ENCODE measurements around the gene EXOSC1.
A peak's percentile ranks its signal among the peaks of the same experiment; 100 is the strongest.
"Not testable (repeated sequence)": the region's sequence is repeated elsewhere in the genome, so short reads cannot be mapped to it uniquely, and the experiment has no call there.

EXOSC1 gene

GRCh38 chr10:97456686-97457065, 10.9 kb upstream of the EXOSC1 start:
- DNase-seq = no peak

DNA sequence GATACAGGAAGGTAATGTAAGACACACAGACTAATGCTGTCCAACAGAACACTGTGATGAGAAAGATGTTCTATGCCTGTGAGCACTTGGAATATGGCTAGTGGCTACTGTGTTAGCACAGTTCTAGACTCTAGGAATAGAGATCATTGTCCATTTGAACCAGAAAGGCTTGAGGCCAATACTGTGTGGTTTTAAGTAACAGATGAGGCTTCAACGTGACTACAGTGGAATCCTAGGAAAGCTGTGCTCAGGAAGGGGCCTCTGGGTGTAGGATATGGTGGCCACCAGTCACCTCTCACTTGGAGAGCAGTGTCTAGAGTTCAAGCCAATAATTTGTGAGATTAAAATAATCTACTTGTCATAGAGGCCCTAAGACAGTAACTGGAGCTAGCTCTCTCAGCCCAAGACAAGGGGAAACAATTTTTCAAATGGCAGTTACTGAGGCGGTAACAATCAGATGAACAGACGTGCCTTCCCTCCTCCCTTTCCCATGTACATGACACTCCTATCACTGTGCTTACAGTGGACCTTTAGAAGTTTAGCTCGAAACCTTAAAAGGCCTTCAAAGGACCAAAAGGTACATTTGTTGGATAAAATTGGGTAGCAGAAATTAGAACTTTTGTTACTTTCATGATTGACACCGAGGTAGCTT, 10.4 kb upstream of the EXOSC1 start:
- DNase-seq = no peak

DNA sequence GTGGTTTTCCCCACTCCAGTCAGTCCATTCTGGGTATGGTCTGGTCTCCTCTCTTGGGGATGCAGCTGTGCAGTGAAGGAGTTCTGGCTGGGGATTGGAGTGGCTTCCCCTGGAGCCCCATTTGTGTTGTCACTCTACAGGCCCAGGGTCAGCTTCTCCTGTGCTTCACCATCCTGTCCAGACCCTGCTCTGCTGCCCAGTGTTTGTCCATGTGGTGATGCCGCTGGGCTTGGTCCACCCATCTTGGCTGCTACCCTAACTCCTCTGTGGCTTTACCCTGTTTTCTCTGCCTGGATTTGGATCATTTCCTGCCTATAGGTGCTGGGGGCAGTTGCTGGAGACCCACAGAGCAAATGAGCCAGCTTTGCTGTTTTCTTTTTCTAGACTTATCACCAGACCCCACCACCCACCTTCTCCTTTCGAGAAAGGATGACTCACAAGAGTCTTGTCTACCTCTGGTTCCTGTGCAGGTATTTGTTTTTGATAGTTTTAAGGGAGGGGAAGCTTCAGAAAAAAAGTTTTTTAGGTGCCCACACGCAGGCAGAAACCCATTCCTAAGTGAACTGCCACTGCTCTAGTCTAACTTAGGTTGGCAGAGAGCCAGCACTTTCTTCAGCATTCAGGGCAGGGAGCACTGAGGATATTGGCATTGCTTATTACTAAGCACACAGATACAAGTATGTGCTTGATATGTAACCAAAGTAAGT, 8.7 kb upstream of the EXOSC1 start:
- DNase-seq = peak; percentile 19 to 35

DNA sequence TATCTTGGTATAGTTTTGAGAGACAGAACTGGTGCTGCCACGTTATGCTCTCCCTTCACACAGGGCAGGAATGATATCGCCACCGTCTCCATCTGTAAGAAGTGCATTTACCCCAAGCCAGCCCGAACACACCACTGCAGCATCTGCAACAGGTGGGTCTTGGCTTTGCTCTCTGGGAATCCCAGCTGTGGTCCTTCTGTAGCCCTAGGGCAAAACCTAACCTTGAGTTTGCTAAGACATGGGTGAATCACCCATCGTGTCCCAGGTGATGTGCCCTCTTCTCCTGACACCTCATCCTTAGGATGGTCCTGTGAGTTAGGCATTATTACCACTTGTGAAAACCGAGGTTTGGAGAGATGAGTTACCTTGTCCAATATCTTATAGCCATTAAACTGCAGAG, 6.5 kb upstream of the EXOSC1 start:
- no peak for DNase-seq

- DNase-seq = no peak
Measured at GRCh38 chr10:97451605-97452004, 5.8 kb upstream of the EXOSC1 start.

GRCh38 chr10:97450828-97451227, 5.0 kb upstream of the EXOSC1 start:
- no peak for DNase-seq

DNA sequence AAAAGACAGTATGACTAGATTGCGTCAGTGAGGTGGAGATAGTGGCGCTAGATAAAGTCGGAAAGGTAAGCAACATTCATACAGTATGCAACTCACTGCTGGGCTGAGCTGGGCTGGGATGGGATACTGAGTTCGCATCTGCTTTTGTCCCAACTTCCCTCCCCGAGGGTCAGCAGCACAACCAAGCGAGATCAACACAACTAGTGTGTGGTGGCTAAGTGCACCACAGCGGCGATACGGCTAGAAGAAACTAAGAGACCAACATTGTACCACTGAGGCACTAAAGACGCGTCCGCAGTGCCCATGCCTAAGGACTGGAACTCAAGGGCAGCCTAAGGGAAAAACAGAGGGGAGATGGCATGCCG, 467 bp downstream of the EXOSC1 start:
- no peak for DNase-seq

DNA sequence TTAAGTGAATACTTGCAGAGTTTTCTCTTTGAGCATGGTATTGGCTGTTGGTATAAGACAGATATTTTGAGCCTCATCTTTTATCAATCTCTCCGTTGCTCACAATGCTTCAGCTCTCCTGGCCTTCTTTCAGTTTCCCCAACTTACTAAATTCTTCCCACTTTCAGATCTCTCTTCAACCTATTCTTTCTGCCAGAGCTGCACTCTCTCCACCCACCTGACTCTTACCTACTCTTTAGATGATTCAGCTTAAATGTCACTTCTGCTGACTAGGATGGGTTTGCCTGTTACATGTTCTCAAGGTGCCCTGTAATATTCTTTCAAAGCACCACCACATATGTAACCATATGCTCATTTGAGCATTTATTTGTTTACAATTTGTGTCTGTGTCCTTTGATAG, 1.6 kb downstream of the EXOSC1 start:
- no peak for DNase-seq

DNA sequence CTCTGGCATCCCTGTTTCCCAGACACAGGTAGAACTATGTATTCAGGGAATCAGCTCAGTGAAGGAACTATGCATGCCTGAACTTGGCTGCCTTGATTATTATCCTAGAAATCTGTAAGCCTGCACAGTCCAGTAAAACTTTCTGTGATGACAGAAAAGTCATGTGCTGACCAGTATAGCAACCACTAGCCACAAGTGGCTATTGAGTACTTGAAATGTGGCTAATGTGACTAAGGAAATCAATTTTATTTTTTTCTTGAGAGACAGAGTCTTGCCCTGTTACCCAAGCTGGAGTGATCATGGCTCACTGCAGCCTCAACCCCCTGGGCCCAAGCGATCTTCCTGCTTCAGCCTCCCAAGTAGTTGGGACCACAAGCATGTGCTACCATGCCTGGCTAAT, 3.5 kb downstream of the EXOSC1 start:
- DNase-seq = no peak

GRCh38 chr10:97435211-97435610, 10.6 kb downstream of the EXOSC1 start:
- no peak for DNase-seq

DNA sequence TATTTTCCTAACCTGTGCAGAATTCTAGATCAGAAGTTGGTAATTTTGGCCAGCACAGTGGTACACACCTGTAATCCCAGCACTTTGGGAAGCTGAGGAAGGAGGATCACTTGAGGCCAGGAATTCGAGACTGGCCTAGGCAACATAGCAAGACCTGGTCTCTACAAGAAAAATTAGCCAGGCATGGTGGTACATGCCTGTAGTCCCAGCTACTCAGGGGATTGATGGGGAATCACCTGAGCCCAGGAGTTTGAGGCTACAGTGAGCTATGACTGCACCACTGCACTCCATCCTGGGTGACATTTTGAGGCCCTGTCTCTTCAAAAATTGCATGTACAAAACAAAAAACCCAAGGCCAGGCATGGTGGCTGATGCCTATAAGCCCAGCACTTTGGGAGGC, 11.2 kb downstream of the EXOSC1 start:
- no peak for DNase-seq

DNA sequence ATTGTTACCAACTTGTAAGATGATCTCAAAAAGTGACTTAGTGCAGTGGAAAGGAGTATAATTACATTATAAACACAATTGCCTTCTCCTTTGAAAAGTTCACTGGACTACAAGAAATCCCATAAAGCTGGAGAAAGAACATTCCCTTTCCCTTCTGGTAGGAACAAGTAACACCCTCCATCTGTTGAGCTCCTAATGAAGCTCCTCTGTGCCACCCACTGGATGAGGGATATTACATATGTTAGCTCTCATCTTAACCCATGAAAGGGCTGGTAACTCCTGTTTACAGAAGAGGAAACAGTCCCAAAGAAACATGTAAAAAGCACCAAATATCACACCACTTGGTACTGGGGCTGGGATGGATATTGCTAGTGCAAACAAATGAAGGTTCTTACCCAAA, 11.8 kb downstream of the EXOSC1 start:
- DNase-seq = no peak

DNA sequence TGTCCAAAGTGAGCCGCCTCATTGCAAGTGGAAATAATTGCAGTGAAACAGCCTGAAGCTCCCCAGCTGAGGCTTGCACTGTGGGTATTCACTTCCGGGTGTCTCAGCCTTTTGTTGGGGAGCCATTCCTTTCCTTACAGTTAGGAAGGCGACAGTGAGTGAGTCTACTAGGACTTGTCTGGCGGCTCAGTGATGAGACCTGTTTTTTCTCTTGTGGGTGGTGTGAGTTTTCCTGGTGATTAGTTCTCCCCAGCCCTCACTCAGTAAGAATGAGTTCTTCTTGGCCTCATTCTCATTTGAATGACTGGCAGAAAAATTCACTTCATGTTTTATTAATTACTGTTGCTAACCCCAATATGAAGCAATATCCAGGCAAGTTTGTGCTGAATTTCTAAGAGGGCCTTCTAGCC, 17.2 kb downstream of the EXOSC1 start:
- peak; percentile 42 to 49 for DNase-seq

DNA sequence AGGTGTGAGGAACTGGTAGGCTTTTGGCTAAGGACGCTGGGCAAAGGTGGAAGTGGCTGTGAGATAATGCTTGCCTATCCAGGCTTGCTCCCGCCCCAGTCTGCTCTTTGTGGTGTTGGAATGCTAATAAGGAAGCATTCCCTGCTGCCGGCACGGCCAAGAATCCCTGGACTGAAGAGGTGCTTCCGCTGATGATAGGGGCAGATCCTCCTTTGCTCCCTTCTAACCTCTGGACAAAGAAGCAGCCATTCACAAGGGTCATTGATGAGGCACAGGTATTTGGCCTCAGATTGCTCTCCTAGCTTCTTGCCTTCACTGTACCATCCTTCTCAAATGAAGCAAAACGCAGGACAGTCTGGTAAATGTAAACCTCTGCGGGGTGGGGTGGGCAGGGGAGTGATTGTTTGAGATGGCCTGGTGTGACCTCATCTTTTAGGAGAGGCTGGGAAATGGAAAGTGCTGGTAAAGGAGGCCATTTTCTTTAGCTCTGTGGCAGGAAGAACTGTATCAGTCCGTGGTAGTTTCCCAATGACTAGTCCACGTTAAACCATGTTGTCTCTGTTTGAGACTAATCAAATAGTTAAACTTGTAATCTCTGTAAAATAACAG, 18.1 kb downstream of the EXOSC1 start:
- DNase-seq = peak; percentile 40 to 44

- DNase-seq = no peak
Measured at GRCh38 chr10:97426776-97427570, 18.8 kb downstream of the EXOSC1 start.

GRCh38 chr10:97425964-97426775, 19.6 kb downstream of the EXOSC1 start, which contains the start of gene PGAM1:
Gene PGAM1, plus strand, starts transcription at chr10:97426191. Its CDS starts 117 bp downstream, at chr10:97426308.
- DNase-seq = peak; percentile 89 to 93

DNA sequence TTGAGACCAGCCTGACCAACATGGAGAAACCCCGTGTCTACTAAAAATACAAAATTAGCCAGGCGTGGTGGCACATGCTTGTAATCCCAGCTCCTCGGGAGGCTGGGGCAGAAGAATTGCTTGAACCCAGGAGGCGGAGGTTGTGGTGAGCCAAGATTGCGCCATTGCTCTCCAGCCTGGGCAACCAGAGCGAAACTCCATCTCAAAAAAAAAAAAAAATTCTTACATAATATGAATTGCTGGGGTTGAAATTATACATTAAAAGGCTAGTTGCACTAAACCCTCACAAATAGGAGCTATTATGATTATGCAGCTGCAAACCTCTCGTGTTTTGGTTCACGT, 22.1 kb downstream of the EXOSC1 start:
- DNase-seq = not testable (repeated sequence)

- DNase-seq = no peak
Measured at GRCh38 chr10:97416565-97416964, 29.2 kb downstream of the EXOSC1 start.

DNA sequence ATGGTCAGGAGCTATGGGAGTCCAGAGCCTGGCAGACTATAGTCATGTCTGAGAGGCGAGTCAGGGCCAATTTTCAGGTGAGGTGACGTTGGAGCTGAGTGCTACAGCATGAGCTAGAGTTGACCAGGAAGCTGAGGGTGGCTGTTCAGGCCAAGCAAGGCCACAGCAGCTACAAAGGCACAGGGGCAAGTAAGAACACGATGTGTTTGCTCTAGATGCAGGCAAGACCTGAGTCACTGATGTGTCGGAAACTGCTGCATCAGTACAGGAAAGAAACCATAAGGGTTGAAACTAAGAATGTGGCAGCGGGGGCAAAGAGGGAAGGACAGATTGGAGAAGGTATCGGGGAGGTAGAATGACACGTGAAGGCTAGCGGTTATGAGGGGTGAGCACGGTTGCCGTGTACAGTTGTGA, 32.9 kb downstream of the EXOSC1 start:
- no peak for DNase-seq

DNA sequence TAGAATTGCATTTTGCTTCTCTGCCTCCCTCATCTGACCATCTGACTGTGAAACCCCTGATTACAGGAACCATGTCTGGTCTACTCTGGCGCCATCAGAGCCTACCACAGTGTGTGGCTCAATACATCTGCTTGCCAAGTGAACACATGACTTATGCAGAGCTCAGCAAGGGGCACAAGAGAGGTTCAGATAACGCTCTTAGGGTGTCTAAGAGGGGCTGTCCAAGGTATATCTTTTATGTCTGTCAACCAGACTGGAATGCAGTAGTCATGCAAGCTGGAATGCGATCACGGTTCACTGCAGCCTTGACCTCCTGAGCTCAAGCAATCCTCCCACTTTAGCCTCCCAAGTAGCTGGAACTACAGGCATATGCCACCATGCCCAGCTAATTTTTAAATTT, 34.4 kb downstream of the EXOSC1 start:
- no peak for DNase-seq

DNA sequence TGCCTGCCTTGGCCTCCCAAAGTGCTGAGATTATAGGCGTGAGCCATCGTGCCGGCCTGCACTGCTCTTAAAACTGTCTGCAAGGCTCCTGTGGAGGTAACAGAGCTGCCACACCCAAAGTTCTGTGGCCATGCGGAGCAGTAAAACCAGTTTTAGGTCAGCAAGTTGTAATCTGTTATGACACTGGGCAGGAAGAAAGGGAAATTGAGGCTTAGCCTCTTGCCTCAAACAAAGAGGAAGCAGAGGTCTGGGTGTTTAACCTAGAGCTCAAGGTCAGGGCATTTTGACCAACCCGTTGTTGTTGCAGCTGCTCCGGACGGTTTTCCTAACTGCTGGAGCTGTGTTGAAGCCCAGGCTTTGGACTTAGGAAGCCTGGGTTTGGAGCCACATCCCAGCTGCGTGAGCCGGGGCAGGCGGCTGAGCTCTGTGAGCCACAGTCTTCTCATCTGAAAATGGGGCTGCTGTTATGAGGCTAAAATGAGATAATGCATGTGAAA, 37.3 kb downstream of the EXOSC1 start:
- no peak for DNase-seq

- no peak for DNase-seq
Measured at GRCh38 chr10:97407952-97408248, 37.9 kb downstream of the EXOSC1 start.

Data from activated CD4-positive, alpha-beta T cell treated with anti-CD3 and anti-CD28 coated beads, Interleukin-2, amount 50 U/mL, for 4 hours (primary cell).